ENCODE data around the gene PRRT2. TPM values are rescaled to one million over a fixed set of nuclear protein-coding genes. Genes with fewer than 3 reads are reported as not detected.
A peak's percentile ranks its signal among the peaks of the same experiment; 100 is the strongest.

PRRT2 gene
- total and polyA plus RNA-seq, 10 of the 15 experiments (the other 5 are each of a cell fraction or from before 2014, with no cell fraction given): 0.08 to 0.49 (median 0.12) TPM; not detected in 4

- POLR2A ChIA-PET: interaction anchor here (0.6 kb wide), 1 partner anchor 39 kb away, joined by 3 read pairs; no protein-coding TSS in a partner anchor
- Histone ChIP-seq H3K79me2 (ENCODE audit: control insufficient read depth, insufficient read depth, low read length) (no peaks in the 10 kb centered on the region), H4K20me1 (ENCODE audit: control insufficient read depth, insufficient read depth) (no peaks in the 10 kb centered on the region), H2AFZ (ENCODE audit: control insufficient read depth, low read depth, low read length) (no peak overlapping the region), H3K4me2 (ENCODE audit: control insufficient read depth, insufficient read depth) (no peak overlapping the region), H3K9ac (ENCODE audit: control insufficient read depth, insufficient read depth, low read length) (no peak overlapping the region), H3K4me1 (ENCODE audit: control insufficient read depth, insufficient read depth, low read length) (no peaks in the 10 kb centered on the region), H3K36me3 (ENCODE audit: control insufficient read depth in 2 of 2, insufficient read depth in 2 of 2, low read length in 1 of 2) (peaks cover 0 to 3% of the 10 kb centered on the region in 2 experiments; a peak in 2 of 4 replicates), H3K4me3 (no peak overlapping the region), H3K27me3 (replicated peaks in 1 of 2; ENCODE audit: control insufficient read depth in 2 of 2, insufficient read depth in 2 of 2, low read length in 1 of 2) (no peaks in the 10 kb centered on the region), H3K9me3 (replicated peaks; ENCODE audit: control insufficient read depth, insufficient read depth, low read length) (no peaks in the 10 kb centered on the region), H3K27ac (ENCODE audit: control insufficient read depth, insufficient read depth) (no peak overlapping the region)
- intact Hi-C loops (cut with micrococcal nuclease; ENCODE audit: unreplicated experiment) (no loop called here), in situ Hi-C loops (cut with MboI) (no loop called here)
- SMC1A ChIA-PET (ENCODE audit: uncharacterized antibody, unreplicated experiment): interaction anchor here (0.7 kb wide), 1 partner anchor 20 kb away, joined by 3 read pairs; no protein-coding TSS in a partner anchor
- no TSS peak for BruUV-seq (replicated peaks)
- 63% methylated on average over 5 of the region's 5 CpGs for WGBS (ENCODE audit: insufficient coverage, insufficient replicate concordance, low lambda C conversion rate, missing lambda C conversion rate)
- TF ChIP-seq BHLHE40 (IDR thresholded peaks at IDR 0.05; ENCODE audit: borderline replicate concordance in 1 of 2, low read depth in 2 of 2, low read length in 1 of 2) (no peak), SREBF1 (IDR thresholded peaks at IDR 0.05; ENCODE audit: low read length) (no peak), NFYB (IDR thresholded peaks at IDR 0.05; ENCODE audit: insufficient read depth, low read depth, low read length) (no peak)
- FAIRE-seq (no peak), DNase-seq (ENCODE audit: low read depth, low spot score) (no peak), ATAC-seq (peak; percentile 21; the same call in 2 of the 3 replicates)
- RAD21 ChIA-PET (ENCODE audit: unreplicated experiment): no interaction called here
- CTCF ChIA-PET: interaction anchor here (1.0 to 3.8 kb wide), 2 partner anchors 163 to 177 kb away, joined by 3 to 9 read pairs; no protein-coding TSS in a partner anchor
Measured at GRCh38 chr16:29854520-29855100, 42.6 kb downstream of the PRRT2 start.

GRCh38 chr16:29857133-29857760 is 45.3 kb downstream of the PRRT2 start:
- H2AFZ ChIP-seq (ENCODE audit: control insufficient read depth, low read depth, low read length): no peak overlapping the region
- 81% methylated on average over 7 of the region's 7 CpGs for WGBS (ENCODE audit: insufficient coverage, insufficient replicate concordance, low lambda C conversion rate, missing lambda C conversion rate)
- POLR2A ChIA-PET: interaction anchor here (0.6 kb wide), 1 partner anchor 888 kb away, joined by 3 read pairs; no protein-coding TSS in a partner anchor
- TF ChIP-seq SPI1 (IDR thresholded peaks at IDR 0.05; ENCODE audit: borderline replicate concordance, insufficient read depth, low read depth, low read length) (no peak), KLF5 (IDR thresholded peaks at IDR 0.05; ENCODE audit: partially characterized antibody) (no peak), POLR2AphosphoS2 (IDR thresholded peaks at IDR 0.05; ENCODE audit: low read depth, low read length) (no peak), NKRF (conservative IDR thresholded peaks at IDR 0.05) (no peak)
- TF ChIP-seq, protein P1, sequence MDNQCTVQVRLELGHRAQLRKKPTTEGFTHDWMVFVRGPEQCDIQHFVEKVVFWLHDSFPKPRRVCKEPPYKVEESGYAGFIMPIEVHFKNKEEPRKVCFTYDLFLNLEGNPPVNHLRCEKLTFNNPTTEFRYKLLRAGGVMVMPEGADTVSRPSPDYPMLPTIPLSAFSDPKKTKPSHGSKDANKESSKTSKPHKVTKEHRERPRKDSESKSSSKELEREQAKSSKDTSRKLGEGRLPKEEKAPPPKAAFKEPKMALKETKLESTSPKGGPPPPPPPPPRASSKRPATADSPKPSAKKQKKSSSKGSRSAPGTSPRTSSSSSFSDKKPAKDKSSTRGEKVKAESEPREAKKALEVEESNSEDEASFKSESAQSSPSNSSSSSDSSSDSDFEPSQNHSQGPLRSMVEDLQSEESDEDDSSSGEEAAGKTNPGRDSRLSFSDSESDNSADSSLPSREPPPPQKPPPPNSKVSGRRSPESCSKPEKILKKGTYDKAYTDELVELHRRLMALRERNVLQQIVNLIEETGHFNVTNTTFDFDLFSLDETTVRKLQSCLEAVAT (IDR thresholded peaks at IDR 0.05): no peak
- TF ChIP-seq, protein P2, sequence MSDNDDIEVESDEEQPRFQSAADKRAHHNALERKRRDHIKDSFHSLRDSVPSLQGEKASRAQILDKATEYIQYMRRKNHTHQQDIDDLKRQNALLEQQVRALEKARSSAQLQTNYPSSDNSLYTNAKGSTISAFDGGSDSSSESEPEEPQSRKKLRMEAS (IDR thresholded peaks at IDR 0.05; ENCODE audit: low read depth, low read length): no peak

More at GRCh38 chr16:29857133-29857760, 45.3 kb downstream of the PRRT2 start:
- Histone ChIP-seq H3K27ac (ENCODE audit: control insufficient read depth, insufficient read depth) (no peak overlapping the region), H3K9me3 (replicated peaks; ENCODE audit: control insufficient read depth, insufficient read depth, low read length) (no peaks in the 10 kb centered on the region), H3K27me3 (replicated peaks in 1 of 2; ENCODE audit: control insufficient read depth in 2 of 2, insufficient read depth in 2 of 2, low read length in 1 of 2) (no peaks in the 10 kb centered on the region), H4K20me1 (ENCODE audit: control insufficient read depth, insufficient read depth) (no peaks in the 10 kb centered on the region), H3K4me3 (no peak overlapping the region), H3K36me3 (ENCODE audit: control insufficient read depth in 2 of 2, insufficient read depth in 2 of 2, low read length in 1 of 2) (peaks cover 0 to 3% of the 10 kb centered on the region in 2 experiments; a peak in 2 of 4 replicates), H3K9ac (ENCODE audit: control insufficient read depth, insufficient read depth, low read length) (no peak overlapping the region), H3K79me2 (ENCODE audit: control insufficient read depth, insufficient read depth, low read length) (no peaks in the 10 kb centered on the region), H3K4me2 (ENCODE audit: control insufficient read depth, insufficient read depth) (no peak overlapping the region), H3K4me1 (ENCODE audit: control insufficient read depth, insufficient read depth, low read length) (no peaks in the 10 kb centered on the region)
- SMC1A ChIA-PET (ENCODE audit: uncharacterized antibody, unreplicated experiment): interaction anchor here (0.6 to 1.1 kb wide), 2 partner anchors 34 to 119 kb away, joined by 3 read pairs; no protein-coding TSS in a partner anchor
- intact Hi-C loops (cut with micrococcal nuclease; ENCODE audit: unreplicated experiment): no loop called here
- ATAC-seq (no peak), DNase-seq (ENCODE audit: low read depth, low spot score) (no peak), FAIRE-seq (no peak)
- RAD21 ChIA-PET (ENCODE audit: unreplicated experiment): no interaction called here
- BruUV-seq (replicated peaks): no TSS peak
- in situ Hi-C loops (cut with MboI): no loop called here
- CTCF ChIA-PET: interaction anchor here (0.6 to 1.9 kb wide), 2 partner anchors 9 to 33 kb away, joined by 3 to 11 read pairs; no protein-coding TSS in a partner anchor

Data from GM12878 (cell line).